LNCaP clone FGC (cell line): ENCODE measurements around the gene PAIP1.
"Not testable (repeated sequence)": the region's sequence is repeated elsewhere in the genome, so short reads cannot be mapped to it uniquely, and the experiment has no call there.

ENCODE experiments used
- DNase-seq: peaks from one replicate; pipeline ENCODE4 v3.0.0-alpha.2; 2011; ENCODE audit warnings: low read depth
- H3K4me3 ChIP-seq: 2 replicates; pipeline ENCODE4 v1.5.1; 2011; ENCODE audit warnings: mild to moderate bottlenecking, low read depth, low read length, control low read depth
- TF ChIP-seq, protein P1 (sequence below): IDR thresholded peaks from 2 replicates; pipeline ENCODE4 v1.5.1; 2012; ENCODE audit warnings: mild to moderate bottlenecking; ENCODE audit not compliant: control insufficient read depth, insufficient read depth; ENCODE audit errors: extremely low read depth

Gene PAIP1

DNA sequence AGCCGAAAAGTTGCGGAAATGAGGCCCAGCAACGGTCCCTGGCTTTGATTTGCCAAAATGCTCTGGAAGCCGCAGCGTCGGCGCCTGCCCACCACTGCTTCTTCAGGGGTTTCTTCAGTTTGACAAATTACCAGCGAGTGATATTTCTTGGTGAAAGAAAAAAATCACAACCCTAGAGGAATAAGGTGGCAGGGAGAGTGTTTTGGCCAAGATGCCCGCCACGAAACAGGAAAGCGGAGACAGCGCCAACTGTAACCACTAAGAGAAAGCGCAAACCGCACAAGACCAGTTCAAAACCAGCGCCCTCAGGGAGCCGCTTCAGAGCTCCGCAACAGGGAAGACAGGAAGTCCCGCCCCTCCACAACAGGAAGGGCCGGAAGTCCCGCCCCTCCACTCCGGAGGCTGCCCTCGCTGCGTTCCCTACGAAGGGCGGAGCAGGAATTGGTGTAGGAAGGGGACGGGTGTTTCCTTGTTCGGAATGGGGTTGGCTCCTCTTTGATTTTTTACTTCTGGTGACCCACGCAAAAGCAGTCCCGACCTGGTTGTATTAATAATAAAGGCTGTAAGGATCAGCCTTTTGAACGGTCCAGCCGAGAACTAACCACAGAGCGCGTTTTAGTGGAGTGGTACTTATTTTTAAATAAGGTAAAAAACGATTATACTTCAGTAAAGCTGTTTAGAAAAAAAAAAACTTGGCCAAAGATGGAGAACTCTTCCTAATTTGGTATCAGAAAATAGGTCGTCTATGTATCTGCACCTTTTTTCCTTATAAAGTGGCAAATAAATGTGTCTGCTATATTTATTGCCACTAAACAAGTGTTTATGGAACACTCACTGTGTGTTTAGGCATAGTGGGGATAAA lies 41.8 kb downstream of the PAIP1 start, which contains the start of gene C5orf34:
Gene C5orf34 (minus strand): TSS at position 333 of the 862 bp plus-strand sequence. CDS start 5,809 bp downstream, outside the sequence.
- DNase-seq: peak; percentile 85
- TF ChIP-seq, protein P1, sequence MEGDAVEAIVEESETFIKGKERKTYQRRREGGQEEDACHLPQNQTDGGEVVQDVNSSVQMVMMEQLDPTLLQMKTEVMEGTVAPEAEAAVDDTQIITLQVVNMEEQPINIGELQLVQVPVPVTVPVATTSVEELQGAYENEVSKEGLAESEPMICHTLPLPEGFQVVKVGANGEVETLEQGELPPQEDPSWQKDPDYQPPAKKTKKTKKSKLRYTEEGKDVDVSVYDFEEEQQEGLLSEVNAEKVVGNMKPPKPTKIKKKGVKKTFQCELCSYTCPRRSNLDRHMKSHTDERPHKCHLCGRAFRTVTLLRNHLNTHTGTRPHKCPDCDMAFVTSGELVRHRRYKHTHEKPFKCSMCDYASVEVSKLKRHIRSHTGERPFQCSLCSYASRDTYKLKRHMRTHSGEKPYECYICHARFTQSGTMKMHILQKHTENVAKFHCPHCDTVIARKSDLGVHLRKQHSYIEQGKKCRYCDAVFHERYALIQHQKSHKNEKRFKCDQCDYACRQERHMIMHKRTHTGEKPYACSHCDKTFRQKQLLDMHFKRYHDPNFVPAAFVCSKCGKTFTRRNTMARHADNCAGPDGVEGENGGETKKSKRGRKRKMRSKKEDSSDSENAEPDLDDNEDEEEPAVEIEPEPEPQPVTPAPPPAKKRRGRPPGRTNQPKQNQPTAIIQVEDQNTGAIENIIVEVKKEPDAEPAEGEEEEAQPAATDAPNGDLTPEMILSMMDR: no peak
- H3K4me3 ChIP-seq: peak within 1 kb of the TSS; percentile 92

DNA sequence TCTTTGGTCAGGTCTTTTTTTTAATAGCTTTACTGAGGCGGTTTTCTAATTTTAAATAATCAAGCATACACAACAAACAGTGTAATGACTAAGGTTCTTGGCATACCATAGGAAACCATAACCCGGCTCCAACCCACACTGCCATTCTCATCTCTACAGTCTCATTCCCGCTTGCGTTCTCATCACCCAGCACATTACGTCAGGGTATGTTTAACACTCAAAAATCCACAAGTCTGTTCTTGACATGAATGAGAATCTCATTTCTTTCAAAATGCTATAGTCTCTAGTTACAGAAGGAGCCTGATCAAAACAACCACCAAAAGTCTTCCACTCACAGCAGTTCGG lies 42.4 kb downstream of the PAIP1 start:
- TF ChIP-seq, protein P1: no peak
- peak overlapping the region; percentile 92 for H3K4me3 ChIP-seq
- DNase-seq: no peak

DNA sequence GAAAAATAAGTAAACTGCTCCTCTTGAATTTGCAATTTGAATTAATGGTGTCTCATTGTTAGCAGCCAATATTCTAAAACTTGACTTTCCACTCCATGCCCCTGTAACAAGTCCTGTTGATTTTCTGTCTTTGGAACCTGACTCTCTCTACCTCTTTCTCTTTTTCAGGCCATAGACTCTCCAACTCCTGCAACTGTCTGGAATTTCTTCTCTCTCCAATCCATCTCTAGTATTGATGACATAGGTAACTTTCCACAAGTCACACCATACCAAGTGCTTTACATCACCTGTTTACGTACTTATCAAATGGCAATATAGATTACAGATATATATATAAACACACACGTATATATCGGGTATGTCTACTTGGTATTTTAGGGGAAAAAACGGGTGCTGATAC lies 42.9 kb downstream of the PAIP1 start:
- H3K4me3 ChIP-seq: peak overlapping the region; percentile 92
- no peak for DNase-seq
- TF ChIP-seq, protein P1: no peak

DNA sequence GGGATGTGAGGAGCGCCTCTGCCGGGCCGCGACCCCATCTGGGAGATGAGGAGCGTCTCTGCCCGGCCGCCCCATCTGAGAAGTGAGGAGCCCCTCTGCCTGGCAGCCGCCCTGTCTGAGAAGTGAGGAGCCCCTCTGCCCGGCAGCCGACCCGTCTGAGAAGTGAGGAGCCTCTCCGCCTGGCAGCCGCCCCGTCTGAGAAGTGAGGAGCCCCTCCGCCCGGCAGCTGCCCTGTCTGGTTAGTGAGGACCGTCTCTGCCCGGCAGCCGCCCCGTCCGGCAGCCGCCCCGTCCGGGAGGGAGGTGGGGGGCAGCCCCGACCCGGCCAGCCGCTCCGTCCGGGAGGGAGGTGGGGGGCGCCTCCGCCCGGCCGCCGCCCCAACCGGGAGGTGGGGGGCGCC lies 45.8 kb downstream of the PAIP1 start:
- H3K4me3 ChIP-seq, DNase-seq: not testable (repeated sequence)

DNA sequence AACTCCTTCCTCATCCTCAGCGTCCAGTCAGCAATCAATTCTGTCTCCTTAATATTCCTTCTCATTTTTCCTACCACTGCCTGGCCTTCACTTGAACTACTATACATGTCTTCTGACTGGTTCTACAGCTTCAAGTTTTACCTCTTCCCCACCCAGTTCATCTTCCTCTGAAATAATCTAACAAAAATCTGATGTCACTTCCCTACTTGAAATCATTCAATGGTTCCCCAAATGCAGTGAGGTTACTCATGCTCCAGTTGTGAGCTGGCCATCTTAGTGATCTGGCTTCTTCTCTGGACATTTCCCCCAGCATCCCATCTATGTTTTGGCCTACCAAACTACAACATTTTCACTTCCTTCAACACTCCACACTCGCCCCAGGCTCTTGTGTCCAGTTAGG lies 58.3 kb downstream of the PAIP1 start:
- TF ChIP-seq, protein P1: no peak
- no peak for DNase-seq
- H3K4me3 ChIP-seq: no peak overlapping the region

DNA sequence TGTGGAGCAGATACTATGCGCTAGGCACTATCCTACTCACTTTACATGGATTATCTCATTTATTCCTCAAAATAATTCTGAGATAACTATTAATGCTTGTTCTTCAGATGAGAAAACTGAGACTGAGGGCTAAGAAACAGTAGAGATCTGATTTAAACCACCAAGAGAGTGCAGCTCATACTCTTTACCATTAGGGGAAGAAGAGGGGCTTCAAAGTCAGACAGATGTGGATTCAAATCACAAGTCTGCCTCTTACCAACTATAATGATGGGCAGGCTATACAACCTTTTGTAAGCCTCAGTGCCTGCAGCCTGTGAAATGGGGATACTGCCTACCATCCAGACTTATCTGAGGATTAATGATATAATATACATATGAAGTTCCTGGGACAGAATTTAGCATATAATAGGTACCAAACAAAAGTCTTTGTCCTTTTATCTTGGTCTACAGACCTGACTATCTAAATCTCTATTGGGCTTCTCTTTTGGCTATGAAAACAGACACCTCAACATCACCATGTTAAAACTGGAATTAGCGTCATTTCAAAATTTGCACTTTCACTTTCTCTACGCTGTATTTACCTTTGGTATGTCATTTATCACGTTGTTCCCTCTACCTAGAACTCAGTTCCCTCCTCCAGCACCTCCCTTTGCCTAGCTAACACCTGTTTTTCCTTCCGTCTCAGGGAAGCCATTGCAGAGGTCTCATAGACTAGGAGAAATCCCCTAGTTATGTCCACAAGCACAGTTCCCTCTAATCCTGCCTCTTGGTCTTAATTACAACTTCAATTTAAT lies 59.4 kb downstream of the PAIP1 start:
- TF ChIP-seq, protein P1: no peak
- no peak overlapping the region for H3K4me3 ChIP-seq
- no peak for DNase-seq

DNA sequence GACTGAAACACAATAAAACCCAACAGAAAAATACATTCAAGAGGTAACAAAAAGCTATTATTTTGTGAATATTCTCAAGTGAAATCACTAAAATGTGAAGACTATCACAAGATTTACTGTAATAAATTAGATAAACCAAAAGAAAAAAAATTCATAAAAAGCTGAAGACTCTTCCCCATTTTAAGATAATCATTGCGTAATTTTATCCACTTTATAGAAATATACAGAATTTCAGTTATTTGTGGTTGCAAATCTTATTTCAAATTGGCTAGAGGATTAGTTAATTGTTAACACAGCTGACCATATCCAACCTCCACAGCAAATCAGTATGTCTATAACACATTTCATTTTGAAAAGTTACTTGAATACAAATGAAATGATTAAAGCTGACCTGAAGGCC lies 65.6 kb downstream of the PAIP1 start:
- TF ChIP-seq, protein P1: no peak
- H3K4me3 ChIP-seq: no peak overlapping the region
- no peak for DNase-seq
